IMR-90 (cell line): Measurements from ENCODE around the gene RGS3.

Experiments used
- BHLHE40 ChIP-seq: fragments of 150-350 bp; IDR thresholded peaks from 2 replicates; pipeline ENCODE4 v1.6.1; 2016; ENCODE audit warnings: mild to moderate bottlenecking, low read depth, low read length
- CEBPB ChIP-seq: IDR thresholded peaks from 2 replicates; pipeline ENCODE4 v1.6.1; 2012; ENCODE audit warnings: low read depth, low read length, improper control_type of control experiment
- CTCF ChIP-seq: conservative IDR thresholded peaks from 2 replicates; pipeline ENCODE4 v1.5.1; 2012; ENCODE audit warnings: mild to moderate bottlenecking, low read depth, low read length, improper control_type of control experiment
- MAFK ChIP-seq: IDR thresholded peaks from 2 replicates; pipeline ENCODE4 v1.6.1; 2012; ENCODE audit warnings: low read depth, low read length, improper control_type of control experiment
- MXI1 ChIP-seq: IDR thresholded peaks from 2 replicates; pipeline ENCODE4 v1.6.1; 2012; ENCODE audit warnings: low read depth, mild to moderate bottlenecking, low read length, moderate library complexity, borderline replicate concordance
- NFE2L2 ChIP-seq: fragments of 150-350 bp; IDR thresholded peaks from 2 replicates; pipeline ENCODE4 v1.6.1; 2016; ENCODE audit warnings: low read depth, mild to moderate bottlenecking, low read length
- POLR2A ChIP-seq: IDR thresholded peaks from 2 replicates; pipeline ENCODE4 v1.6.1; 2012; ENCODE audit warnings: mild to moderate bottlenecking, low read depth, low read length
- RAD21 ChIP-seq: IDR thresholded peaks from 2 replicates; pipeline ENCODE4 v1.6.1; 2012; ENCODE audit warnings: low read length, improper control_type of control experiment
- RCOR1 ChIP-seq: IDR thresholded peaks from 2 replicates; pipeline ENCODE4 v1.6.1; 2012; ENCODE audit warnings: mild to moderate bottlenecking, low read length, improper control_type of control experiment; ENCODE audit not compliant: insufficient replicate concordance
- SMC3 ChIP-seq: fragments of 150-350 bp; IDR thresholded peaks from 2 replicates; pipeline ENCODE4 v1.6.1; 2016; ENCODE audit warnings: low read depth, mild to moderate bottlenecking, antibody characterized with exemption, low read length, moderate library complexity
- TF ChIP-seq, protein P1 (sequence below): fragments of 150-350 bp; IDR thresholded peaks from 2 replicates; pipeline ENCODE4 v1.6.1; 2017; ENCODE audit warnings: mild to moderate bottlenecking, antibody characterized with exemption, low read length, low read depth

DNA sequence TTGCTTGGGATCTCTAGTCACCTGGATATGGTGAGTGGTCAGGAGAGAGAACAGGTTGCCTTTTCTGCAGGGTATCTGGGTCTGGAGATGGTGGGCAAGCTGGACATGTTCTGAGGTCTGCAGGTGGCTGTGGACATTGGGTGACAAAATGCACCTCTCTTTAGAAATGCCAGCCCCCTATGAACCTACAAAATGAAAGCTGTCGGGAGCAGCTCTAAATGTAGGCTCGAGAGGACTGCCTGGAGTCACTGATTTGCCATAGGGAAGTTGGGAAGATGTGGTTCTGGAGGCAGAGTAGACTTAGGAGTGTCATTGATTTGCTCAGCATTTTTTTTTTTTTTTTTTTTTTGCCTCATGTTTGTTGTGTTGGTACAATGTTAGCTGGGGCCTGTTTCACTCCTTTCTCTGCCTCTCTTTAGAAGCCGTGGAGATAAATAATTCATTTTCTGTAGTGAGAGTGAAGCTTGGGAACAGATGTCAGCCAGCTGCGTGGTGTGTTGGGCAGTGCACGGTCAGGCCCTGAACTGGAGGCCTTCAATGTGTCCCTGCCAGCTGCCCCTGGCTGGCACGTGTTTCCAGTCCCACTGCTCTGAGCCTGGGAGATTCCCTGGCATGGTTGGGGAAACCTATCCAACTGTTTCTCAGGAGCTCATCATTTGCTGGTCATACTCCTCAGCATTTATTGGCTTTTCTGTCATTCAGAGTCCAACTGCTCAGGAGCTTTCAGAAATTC is 5.4 kb downstream of the RGS3 start:
- TF ChIP-seq CTCF (no peak), MAFK (no peak), POLR2A (no peak), CEBPB (no peak), BHLHE40 (no peak), RAD21 (no peak), NFE2L2 (no peak), MXI1 (no peak), SMC3 (no peak), RCOR1 (no peak)
- TF ChIP-seq, protein P1, sequence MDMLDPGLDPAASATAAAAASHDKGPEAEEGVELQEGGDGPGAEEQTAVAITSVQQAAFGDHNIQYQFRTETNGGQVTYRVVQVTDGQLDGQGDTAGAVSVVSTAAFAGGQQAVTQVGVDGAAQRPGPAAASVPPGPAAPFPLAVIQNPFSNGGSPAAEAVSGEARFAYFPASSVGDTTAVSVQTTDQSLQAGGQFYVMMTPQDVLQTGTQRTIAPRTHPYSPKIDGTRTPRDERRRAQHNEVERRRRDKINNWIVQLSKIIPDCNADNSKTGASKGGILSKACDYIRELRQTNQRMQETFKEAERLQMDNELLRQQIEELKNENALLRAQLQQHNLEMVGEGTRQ, result no peak
